Astrocyte (in vitro differentiated cells and primary cell): Measurements from ENCODE around the gene CNTF. TPM values are rescaled to one million over a fixed set of nuclear protein-coding genes. Genes with fewer than 3 reads are reported as not detected.

Experiments
- DNase-seq: peaks from one replicate; pipeline ENCODE4 v3.0.0-alpha.2; 2010; ENCODE audit warnings: low read depth
- FAIRE-seq: peaks from 2 replicates; lab custom pipeline; 2011; peaks lifted over from hg19 to GRCh38; lab: Jason Lieb, UNC
- H2AFZ ChIP-seq: 2 replicates; pipeline ENCODE4 v1.6.0; 2012; ENCODE audit warnings: low read depth, low read length, inconsistent platforms
- H3K27ac ChIP-seq: 2 replicates; pipeline ENCODE4 v1.5.1; 2011; ENCODE audit warnings: low read depth, low read length, inconsistent platforms
- H3K27me3 ChIP-seq: 2 replicates; pipeline ENCODE4 v1.6.0; 2011; ENCODE audit warnings: low read length, inconsistent platforms; ENCODE audit not compliant: insufficient read depth
- H3K36me3 ChIP-seq: 2 replicates; pipeline ENCODE4 v1.5.1; 2011; ENCODE audit warnings: low read length, inconsistent platforms; ENCODE audit not compliant: insufficient read depth
- H3K4me1 ChIP-seq: 2 replicates; pipeline ENCODE4 v1.5.1; 2011; ENCODE audit warnings: low read length, inconsistent platforms; ENCODE audit not compliant: insufficient read depth
- H3K4me2 ChIP-seq: 2 replicates; pipeline ENCODE4 v1.6.0; 2012; ENCODE audit warnings: low read length, inconsistent platforms
- H3K4me3 ChIP-seq: 2 replicates; pipeline ENCODE4 v1.5.1; 2011; ENCODE audit warnings: low read depth, mild to moderate bottlenecking, low read length, inconsistent platforms; ENCODE audit not compliant: insufficient read depth
- H3K79me2 ChIP-seq: 2 replicates; pipeline ENCODE4 v1.6.0; 2012; ENCODE audit warnings: mild to moderate bottlenecking, low read length, inconsistent platforms; ENCODE audit not compliant: insufficient read depth
- H3K9ac ChIP-seq: 2 replicates; pipeline ENCODE4 v1.6.0; 2012; ENCODE audit warnings: mild to moderate bottlenecking, low read length, inconsistent platforms
- H3K9me3 ChIP-seq: 2 replicates; pipeline ENCODE4 v1.5.1; 2012; ENCODE audit warnings: low read depth, mild to moderate bottlenecking, low read length, inconsistent platforms; ENCODE audit not compliant: insufficient read depth
- H4K20me1 ChIP-seq: 2 replicates; pipeline ENCODE4 v1.6.0; 2012; ENCODE audit warnings: low read length, inconsistent platforms; ENCODE audit not compliant: insufficient read depth
- H3K27ac Mint-ChIP-seq: one replicate; pipeline ENCODE4 v1.8.0; 2021; ENCODE audit warnings: mild to moderate bottlenecking, mixed read lengths; ENCODE audit not compliant: unreplicated experiment
- H3K27me3 Mint-ChIP-seq: one replicate; pipeline ENCODE4 v1.8.0; 2021; ENCODE audit warnings: low read depth, mixed read lengths; ENCODE audit not compliant: unreplicated experiment
- H3K36me3 Mint-ChIP-seq: one replicate; pipeline ENCODE4 v1.8.0; 2021; ENCODE audit warnings: low read depth, mixed read lengths; ENCODE audit not compliant: unreplicated experiment
- H3K4me1 Mint-ChIP-seq: one replicate; pipeline ENCODE4 v1.8.0; 2021; ENCODE audit warnings: low read depth, mixed read lengths; ENCODE audit not compliant: unreplicated experiment
- H3K4me3 Mint-ChIP-seq: one replicate; pipeline ENCODE4 v1.8.0; 2021; ENCODE audit warnings: mild to moderate bottlenecking, moderate library complexity, mixed read lengths; ENCODE audit not compliant: unreplicated experiment
- H3K9me3 Mint-ChIP-seq: one replicate; pipeline ENCODE4 v1.8.0; 2021; ENCODE audit warnings: mild to moderate bottlenecking, mixed read lengths; ENCODE audit not compliant: unreplicated experiment
- EZH2 ChIP-seq: IDR thresholded peaks from 2 replicates; pipeline ENCODE4 v1.6.1; 2012; ENCODE audit warnings: mild to moderate bottlenecking, low read length, inconsistent platforms; ENCODE audit not compliant: insufficient read depth
- total RNA-seq: library from RNA; stranded (reverse); gene quantifications from 2 replicates; pipeline ENCODE4 v1.2.1, GENCODE V29; 2021
- TF ChIP-seq, protein P1 (sequence below): IDR thresholded peaks from 2 replicates; pipeline ENCODE4 v1.5.1; 2011; ENCODE audit warnings: low read depth, mild to moderate bottlenecking, inconsistent platforms, low read length, moderate library complexity; ENCODE audit not compliant: insufficient read depth

Gene CNTF
- total RNA-seq, 1 donor from 2014 or later: 1.4 TPM

GRCh38 chr11:58625826-58626460 is 3.5 kb downstream of the CNTF start:
- H3K4me1 ChIP-seq: peaks cover 28% of the 10 kb centered on the region
- FAIRE-seq (no peak), DNase-seq (peak; percentile 71)
- no peak overlapping the region for H2AFZ ChIP-seq
- peak overlapping the region; percentile 58 for H3K27ac ChIP-seq
- H3K36me3 ChIP-seq: peaks cover 18% of the 10 kb centered on the region
- peaks cover 3% of the 10 kb centered on the region for H4K20me1 ChIP-seq
- H3K4me2 ChIP-seq: no peak overlapping the region
- peaks cover 48% of the 10 kb centered on the region for H3K4me1 Mint-ChIP-seq
- peaks cover 6% of the 10 kb centered on the region for H3K36me3 Mint-ChIP-seq
- peak overlapping the region; percentile 90 for H3K27ac Mint-ChIP-seq
- H3K4me3 Mint-ChIP-seq: peak overlapping the region; percentile 40
- TF ChIP-seq, protein P1, sequence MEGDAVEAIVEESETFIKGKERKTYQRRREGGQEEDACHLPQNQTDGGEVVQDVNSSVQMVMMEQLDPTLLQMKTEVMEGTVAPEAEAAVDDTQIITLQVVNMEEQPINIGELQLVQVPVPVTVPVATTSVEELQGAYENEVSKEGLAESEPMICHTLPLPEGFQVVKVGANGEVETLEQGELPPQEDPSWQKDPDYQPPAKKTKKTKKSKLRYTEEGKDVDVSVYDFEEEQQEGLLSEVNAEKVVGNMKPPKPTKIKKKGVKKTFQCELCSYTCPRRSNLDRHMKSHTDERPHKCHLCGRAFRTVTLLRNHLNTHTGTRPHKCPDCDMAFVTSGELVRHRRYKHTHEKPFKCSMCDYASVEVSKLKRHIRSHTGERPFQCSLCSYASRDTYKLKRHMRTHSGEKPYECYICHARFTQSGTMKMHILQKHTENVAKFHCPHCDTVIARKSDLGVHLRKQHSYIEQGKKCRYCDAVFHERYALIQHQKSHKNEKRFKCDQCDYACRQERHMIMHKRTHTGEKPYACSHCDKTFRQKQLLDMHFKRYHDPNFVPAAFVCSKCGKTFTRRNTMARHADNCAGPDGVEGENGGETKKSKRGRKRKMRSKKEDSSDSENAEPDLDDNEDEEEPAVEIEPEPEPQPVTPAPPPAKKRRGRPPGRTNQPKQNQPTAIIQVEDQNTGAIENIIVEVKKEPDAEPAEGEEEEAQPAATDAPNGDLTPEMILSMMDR: no peak
- no peak for TF ChIP-seq EZH2
- H3K9ac ChIP-seq: no peak overlapping the region
- H3K79me2 ChIP-seq: no peaks in the 10 kb centered on the region
- no peaks in the 10 kb centered on the region for H3K27me3 Mint-ChIP-seq
- no peaks in the 10 kb centered on the region for H3K9me3 Mint-ChIP-seq
- no peaks in the 10 kb centered on the region for H3K27me3 ChIP-seq
- H3K4me3 ChIP-seq: no peak overlapping the region
- no peaks in the 10 kb centered on the region for H3K9me3 ChIP-seq

- Histone ChIP-seq H3K4me2 (peak overlapping the region; percentile 79), H3K9me3 (no peaks in the 10 kb centered on the region), H3K9ac (peak overlapping the region; percentile 67), H3K4me3 (no peak overlapping the region), H3K79me2 (no peaks in the 10 kb centered on the region), H3K4me1 (peaks cover 28% of the 10 kb centered on the region), H4K20me1 (peaks cover 3% of the 10 kb centered on the region), H2AFZ (no peak overlapping the region), H3K27ac (peak overlapping the region; percentile 73), H3K36me3 (peaks cover 17% of the 10 kb centered on the region), H3K27me3 (no peaks in the 10 kb centered on the region)
- no peak for TF ChIP-seq EZH2
- TF ChIP-seq, protein P1: no peak
- peak overlapping the region; percentile 96 for H3K27ac Mint-ChIP-seq
- DNase-seq: peak; percentile 20
- H3K4me1 Mint-ChIP-seq: peaks cover 42% of the 10 kb centered on the region
- H3K36me3 Mint-ChIP-seq: peaks cover 6% of the 10 kb centered on the region
- no peak for FAIRE-seq
- no peaks in the 10 kb centered on the region for H3K27me3 Mint-ChIP-seq
- no peaks in the 10 kb centered on the region for H3K9me3 Mint-ChIP-seq
- no peak overlapping the region for H3K4me3 Mint-ChIP-seq
Measured at GRCh38 chr11:58626934-58627483, 4.5 kb downstream of the CNTF start.

DNA sequence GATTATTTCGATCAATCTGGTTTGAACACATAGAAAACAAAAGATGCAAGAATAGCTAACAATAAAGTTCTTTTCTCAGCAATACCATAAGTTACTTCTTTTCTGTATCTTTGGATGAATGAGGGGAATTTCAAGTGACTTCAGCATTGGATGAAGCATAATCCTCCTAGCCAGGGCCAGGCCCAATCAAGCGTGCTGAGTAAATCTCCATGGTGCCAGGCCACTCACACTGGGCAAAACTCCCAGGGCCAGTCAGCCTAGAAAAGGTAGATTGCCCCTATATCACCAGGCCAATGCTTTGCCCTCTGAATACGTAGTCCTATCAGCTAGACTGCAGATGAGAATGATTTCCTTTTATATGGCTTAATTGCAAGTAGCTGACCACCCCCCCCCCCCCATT is 6.0 kb downstream of the CNTF start:
- H3K4me2 ChIP-seq: peak overlapping the region; percentile 79
- no peak overlapping the region for H2AFZ ChIP-seq
- Mint-ChIP-seq H3K27ac (peak overlapping the region; percentile 96), H3K4me3 (no peak overlapping the region), H3K27me3 (no peaks in the 10 kb centered on the region), H3K4me1 (peaks cover 32% of the 10 kb centered on the region), H3K9me3 (no peaks in the 10 kb centered on the region), H3K36me3 (peaks cover 6% of the 10 kb centered on the region)
- TF ChIP-seq EZH2: no peak
- TF ChIP-seq, protein P1: no peak
- peak overlapping the region; percentile 67 for H3K9ac ChIP-seq
- H3K4me1 ChIP-seq: peaks cover 22% of the 10 kb centered on the region
- no peak overlapping the region for H3K4me3 ChIP-seq
- no peaks in the 10 kb centered on the region for H3K9me3 ChIP-seq
- FAIRE-seq (no peak), DNase-seq (peak; percentile 62)
- H3K27ac ChIP-seq: peak overlapping the region; percentile 73
- H3K79me2 ChIP-seq: no peaks in the 10 kb centered on the region
- no peaks in the 10 kb centered on the region for H3K27me3 ChIP-seq
- H4K20me1 ChIP-seq: peaks cover 3% of the 10 kb centered on the region
- H3K36me3 ChIP-seq: peaks cover 12% of the 10 kb centered on the region
